ENCODE measurements around the gene ECD.

ECD gene

DNA sequence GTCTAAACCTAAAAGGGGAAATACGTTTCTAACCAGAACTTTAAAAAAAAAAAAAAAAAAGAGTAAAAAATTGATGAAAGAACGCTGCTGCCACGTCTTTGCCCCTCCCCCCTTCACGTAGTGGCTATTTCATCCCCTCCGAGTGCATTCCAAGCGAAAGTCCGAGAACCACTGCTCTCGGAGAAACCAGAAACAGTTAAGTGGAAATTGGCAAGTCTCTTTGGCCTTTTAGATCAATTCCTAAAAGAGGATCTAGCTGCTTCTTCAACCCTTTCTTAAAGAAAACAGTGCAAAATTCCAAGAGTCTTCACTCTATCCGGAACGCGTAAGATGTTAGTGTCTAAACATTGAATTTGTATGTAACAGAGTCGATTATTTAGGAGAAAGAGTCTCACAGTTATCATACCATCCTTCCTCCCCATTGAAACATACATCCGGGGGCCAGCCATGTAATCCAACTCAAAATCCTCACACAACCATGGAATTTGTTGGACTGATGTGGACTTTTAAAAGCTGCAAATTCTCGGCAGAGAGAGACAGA, 72.3 kb downstream of the ECD start:
- Mint-ChIP-seq H3K4me3 (peak overlapping the region; percentile 97 to 98), H3K27ac (peak overlapping the region; percentile 96 to 98), H3K4me1 (peaks cover 41% of the 10 kb centered on the region), H3K27me3 (no peaks in the 10 kb centered on the region), H3K9me3 (no peaks in the 10 kb centered on the region)
- no peak for ATAC-seq
- peak; percentile 27 to 37 for DNase-seq

DNA sequence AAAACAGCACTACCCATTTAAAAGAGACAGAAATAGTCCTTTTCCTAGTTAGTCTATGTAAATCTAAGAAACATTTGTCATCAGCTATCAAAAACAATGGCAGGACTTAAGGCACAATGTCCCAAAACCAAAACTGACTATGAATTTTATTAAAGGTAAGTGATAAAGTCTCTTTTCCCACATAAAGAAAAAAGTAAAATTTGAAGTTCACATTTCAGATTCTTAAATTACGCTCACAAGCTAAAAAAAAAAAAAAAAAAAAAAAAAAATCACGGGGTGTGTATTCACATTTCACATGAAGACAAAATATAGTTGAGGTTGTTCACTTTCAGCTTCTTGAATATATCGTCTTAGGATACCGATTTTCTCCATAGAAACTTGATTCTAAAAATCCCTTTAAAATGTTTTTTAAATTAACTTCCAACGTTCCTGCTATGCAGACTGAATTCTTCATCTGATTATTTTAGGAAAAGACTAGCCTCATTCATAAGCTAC, 72.8 kb downstream of the ECD start:
- peak overlapping the region in 1 of 2 donors; percentile 96 for H3K27ac Mint-ChIP-seq
- H3K4me3 Mint-ChIP-seq: peak overlapping the region; percentile 97 to 98
- ATAC-seq (no peak), DNase-seq (no peak)
- H3K27me3 Mint-ChIP-seq: no peaks in the 10 kb centered on the region
- H3K4me1 Mint-ChIP-seq: peaks cover 41% of the 10 kb centered on the region
- no peaks in the 10 kb centered on the region for H3K9me3 Mint-ChIP-seq

DNA sequence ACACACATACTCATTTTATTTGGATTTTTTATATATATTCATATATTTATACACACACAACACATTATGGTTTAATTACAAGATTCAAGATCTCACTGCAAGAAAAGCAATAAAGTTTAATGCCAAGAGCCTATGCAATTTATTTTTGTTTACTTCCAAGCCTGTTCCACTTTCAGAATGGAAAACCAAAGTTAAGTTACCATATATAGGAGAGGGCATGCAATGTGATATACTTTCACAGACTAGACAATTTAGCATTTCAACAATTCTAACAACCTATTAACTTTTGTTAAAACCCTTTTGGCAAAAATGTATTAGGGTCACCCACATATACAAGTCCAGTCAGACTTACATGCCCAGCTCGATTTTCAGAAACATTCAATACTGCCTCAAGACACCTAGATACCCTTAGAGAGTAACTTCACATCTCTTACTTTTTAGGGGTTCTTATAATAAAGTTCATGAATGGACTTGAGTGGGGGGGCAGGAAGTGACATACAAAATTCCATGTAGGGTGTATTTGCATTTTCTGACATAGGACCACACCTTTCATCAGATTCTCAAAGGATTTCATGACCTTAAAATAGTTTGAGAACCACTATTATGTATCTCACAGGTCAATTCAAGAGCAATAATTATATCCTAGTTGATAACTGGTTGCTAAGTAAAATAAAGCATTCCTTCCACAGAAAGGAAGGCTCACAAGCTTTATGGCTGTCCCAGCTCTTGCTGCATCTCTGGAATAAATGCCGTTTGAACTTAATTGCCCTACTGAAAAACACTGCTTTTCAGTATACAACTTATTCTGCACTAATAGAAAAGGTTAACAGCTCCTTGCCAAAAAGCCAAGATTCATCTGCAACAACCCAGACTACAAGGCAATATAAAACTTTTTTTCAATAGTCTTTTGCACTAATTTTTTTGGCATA, 73.6 kb downstream of the ECD start:
- DNase-seq: no peak
- Mint-ChIP-seq H3K9me3 (no peaks in the 10 kb centered on the region), H3K27ac (no peak overlapping the region), H3K4me3 (peak overlapping the region; percentile 97 to 98), H3K27me3 (no peaks in the 10 kb centered on the region), H3K4me1 (peaks cover 42% of the 10 kb centered on the region)
- ATAC-seq: no peak

DNA sequence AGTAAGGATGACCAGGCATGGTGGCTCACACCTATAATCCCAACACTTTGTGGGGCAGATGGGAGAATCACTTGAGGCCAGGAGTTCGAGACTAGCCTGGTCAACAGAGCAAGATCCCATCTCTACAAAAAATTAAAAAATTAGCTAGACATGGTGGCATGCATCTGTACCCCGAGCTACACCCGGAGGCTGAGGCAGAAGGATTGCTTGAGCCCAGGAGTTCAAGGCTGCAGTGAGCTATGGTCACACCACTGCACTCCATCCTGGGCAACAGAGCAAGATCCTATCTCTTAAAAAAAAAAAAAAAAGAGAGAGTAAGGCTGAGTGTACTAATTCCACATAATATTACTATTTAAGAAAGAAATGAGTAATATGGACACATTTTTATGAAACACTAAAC, 75.0 kb downstream of the ECD start:
- H3K9me3 Mint-ChIP-seq: no peaks in the 10 kb centered on the region
- H3K27me3 Mint-ChIP-seq: no peaks in the 10 kb centered on the region
- no peak overlapping the region for H3K4me3 Mint-ChIP-seq
- no peak for ATAC-seq
- H3K4me1 Mint-ChIP-seq: peaks cover 55% of the 10 kb centered on the region
- H3K27ac Mint-ChIP-seq: no peak overlapping the region
- no peak for DNase-seq

DNA sequence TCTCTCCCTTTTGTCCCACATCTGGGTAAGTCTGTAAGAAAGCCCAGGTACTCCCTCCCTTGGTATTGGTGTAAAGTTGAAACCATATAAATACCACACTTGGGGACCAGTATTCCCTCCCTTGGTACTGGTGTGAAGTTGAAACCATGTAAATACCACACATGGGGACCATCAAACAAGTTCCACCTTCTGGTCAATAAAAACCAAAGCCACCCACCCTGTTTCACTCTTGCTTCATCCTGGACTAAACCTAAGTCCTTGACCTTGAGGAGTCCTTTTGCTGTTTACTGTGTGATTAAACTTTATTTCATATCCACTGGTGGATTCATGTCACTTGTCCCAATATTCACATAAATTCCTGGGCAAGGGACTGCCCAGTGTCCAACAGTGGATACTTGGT, 79.5 kb downstream of the ECD start:
- H3K27ac Mint-ChIP-seq: peak overlapping the region in 1 of 2 donors; percentile 77
- DNase-seq (no peak), ATAC-seq (peak; percentile 66)
- peak overlapping the region in 1 of 2 donors; percentile 9 for H3K4me3 Mint-ChIP-seq
- H3K27me3 Mint-ChIP-seq: no peaks in the 10 kb centered on the region
- peaks cover 27% of the 10 kb centered on the region for H3K4me1 Mint-ChIP-seq
- no peaks in the 10 kb centered on the region for H3K9me3 Mint-ChIP-seq

DNA sequence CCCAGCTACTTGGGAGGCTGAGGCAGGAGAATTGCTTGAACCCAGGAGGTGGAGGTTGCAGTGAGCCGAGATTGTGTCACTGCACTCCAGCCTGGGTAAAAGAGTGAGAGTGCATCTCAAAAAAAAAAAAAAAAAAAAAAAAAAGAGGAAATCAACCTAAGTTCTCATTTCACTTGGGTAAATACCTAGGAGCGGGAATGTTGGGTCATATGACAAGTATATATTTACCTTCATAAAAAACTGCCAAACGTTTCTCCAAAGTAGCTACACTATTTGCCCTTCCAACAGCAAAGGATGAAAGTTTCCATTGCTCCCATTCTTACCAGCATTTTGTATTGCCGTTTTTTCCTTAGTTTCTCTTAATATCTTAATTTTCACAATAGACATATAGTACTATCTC, 81.0 kb downstream of the ECD start:
- DNase-seq (no peak), ATAC-seq (no peak)
- H3K4me1 Mint-ChIP-seq: peaks cover 17% of the 10 kb centered on the region
- H3K27ac Mint-ChIP-seq: no peak overlapping the region
- no peaks in the 10 kb centered on the region for H3K27me3 Mint-ChIP-seq
- no peak overlapping the region for H3K4me3 Mint-ChIP-seq
- H3K9me3 Mint-ChIP-seq: no peaks in the 10 kb centered on the region

DNA sequence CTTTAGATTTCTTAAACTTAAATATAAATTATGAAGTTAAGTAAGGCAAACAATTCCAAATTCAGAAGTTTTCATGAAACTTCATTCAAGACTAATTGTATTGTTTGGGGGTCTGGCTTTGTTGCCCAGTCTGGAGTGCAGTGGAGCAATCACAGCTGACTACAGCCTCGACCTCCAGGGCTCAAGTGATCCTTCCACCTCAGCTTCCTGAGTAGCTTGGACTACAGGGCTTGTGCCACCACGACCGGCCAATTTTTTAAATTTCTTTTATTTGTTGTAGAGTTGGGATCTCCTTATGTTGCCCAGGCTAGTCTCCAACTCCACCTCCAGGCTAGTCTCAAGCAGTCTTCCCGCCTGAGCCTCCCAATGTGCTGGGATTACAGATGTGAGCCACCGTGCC, 83.6 kb downstream of the ECD start:
- DNase-seq: no peak
- H3K27me3 Mint-ChIP-seq: no peaks in the 10 kb centered on the region
- H3K27ac Mint-ChIP-seq: no peak overlapping the region
- no peaks in the 10 kb centered on the region for H3K9me3 Mint-ChIP-seq
- H3K4me3 Mint-ChIP-seq: no peak overlapping the region
- peaks cover 20% of the 10 kb centered on the region for H3K4me1 Mint-ChIP-seq
- ATAC-seq: no peak
